Endothelial cell of umbilical vein (primary cell): ENCODE measurements around the gene DLG5. TPM values are rescaled to one million over a fixed set of nuclear protein-coding genes. Genes with fewer than 3 reads are reported as not detected.

ENCODE experiments used
- BruUV-seq: library from RNA; stranded (reverse); fragments of 400-500 nt; replicated peaks from 2 replicates; lab custom pipeline; 2021; lab: Mats Ljungman, UMichigan
- CTCF ChIA-PET: fragments of 300-600, 350-600 bp; sonication (Branson Sonifier 250); formaldehyde crosslinking; loops from one replicate; lab custom pipeline; 2021; ENCODE audit warnings: antibody characterized with exemption, inconsistent platforms; lab: Charles Lee
- POLR2A ChIA-PET: fragments of 300-600, 350-600 bp; sonication (Branson Sonifier 250); formaldehyde crosslinking; loops from one replicate; lab custom pipeline; 2021; ENCODE audit warnings: antibody characterized with exemption, inconsistent platforms; lab: Charles Lee
- DNase-seq: peaks from one replicate; pipeline ENCODE4 v3.0.0-alpha.2; 2011; ENCODE audit warnings: low read depth, low spot score
- FAIRE-seq: peaks from 2 replicates; lab custom pipeline; 2011; peaks lifted over from hg19 to GRCh38; lab: Jason Lieb, UNC
- H2AFZ ChIP-seq: 2 replicates; pipeline ENCODE4 v1.6.0; 2012; ENCODE audit warnings: low read depth, low read length, control low read depth, inconsistent platforms
- H3K27ac ChIP-seq: 2 replicates; pipeline ENCODE4 v1.5.1; 2011; ENCODE audit warnings: low read depth, mild to moderate bottlenecking, control low read depth, low read length, moderate library complexity; ENCODE audit not compliant: insufficient read depth
- H3K27me3 ChIP-seq, 2 experiments: 2 replicates each; pipeline versions ENCODE4 v1.6.0 to v1.6.1; 2011; ENCODE audit warnings: low read length in 2 of 2, mixed read lengths in 1 of 2; ENCODE audit not compliant: control insufficient read depth in 2 of 2, insufficient read depth in 2 of 2
- H3K36me3 ChIP-seq, 2 experiments: 2 replicates in 1 of 2; 3 replicates in 1 of 2; pipeline ENCODE4 v1.5.1; 2011; ENCODE audit warnings: low read length in 2 of 2, mild to moderate bottlenecking in 1 of 2, moderate library complexity in 1 of 2; ENCODE audit not compliant: control insufficient read depth in 2 of 2, insufficient read depth in 2 of 2; ENCODE audit errors: extremely low read depth in 1 of 2
- H3K4me1 ChIP-seq: 3 replicates; pipeline ENCODE4 v1.5.1; 2011; ENCODE audit warnings: mild to moderate bottlenecking, low read length; ENCODE audit not compliant: control insufficient read depth, insufficient read depth; ENCODE audit errors: extremely low read depth
- H3K4me2 ChIP-seq: 2 replicates; pipeline ENCODE4 v1.6.1; 2011; ENCODE audit warnings: low read length, control low read depth, mixed read lengths; ENCODE audit not compliant: insufficient read depth
- H3K4me3 ChIP-seq, 3 experiments: fragments of 200-600 bp in 1 of 3; sonication (generic), shearing (Covaris generic) in 1 of 3; replicated peaks in 1 of 3; 2 replicates each; pipeline ENCODE4 v1.5.1; 2011 to 2016; ENCODE audit warnings: control low read depth in 3 of 3, low read length in 3 of 3, mild to moderate bottlenecking in 2 of 3, inconsistent platforms in 1 of 3, low read depth in 1 of 3, moderate library complexity in 1 of 3; ENCODE audit not compliant: insufficient read depth in 1 of 3
- H3K79me2 ChIP-seq: 2 replicates; pipeline ENCODE4 v1.6.0; 2012; ENCODE audit warnings: low read length, inconsistent platforms; ENCODE audit not compliant: control insufficient read depth, insufficient read depth
- H3K9ac ChIP-seq: replicated peaks from 2 replicates; pipeline ENCODE3; 2011; ENCODE audit warnings: low read length, control low read depth; ENCODE audit not compliant: insufficient read depth; ENCODE audit errors: extremely low read depth
- H3K9me1 ChIP-seq: replicated peaks from 3 replicates; pipeline ENCODE4 v1.6.0; 2011; ENCODE audit warnings: mild to moderate bottlenecking, low read length; ENCODE audit not compliant: control insufficient read depth, insufficient read depth; ENCODE audit errors: extremely low read depth
- H3K9me3 ChIP-seq: replicated peaks from 2 replicates; pipeline ENCODE4 v1.5.1; 2012; ENCODE audit warnings: low read length, inconsistent platforms; ENCODE audit not compliant: control insufficient read depth, insufficient read depth
- H4K20me1 ChIP-seq: replicated peaks from 2 replicates; pipeline ENCODE3; 2011; ENCODE audit warnings: mild to moderate bottlenecking, low read length; ENCODE audit not compliant: control insufficient read depth, insufficient read depth; ENCODE audit errors: extremely low read depth
- EZH2 ChIP-seq: IDR thresholded peaks from 2 replicates; pipeline ENCODE4 v1.6.1; 2012; ENCODE audit warnings: borderline replicate concordance, low read depth, mild to moderate bottlenecking, moderate library complexity, low read length, inconsistent platforms; ENCODE audit not compliant: severe bottlenecking
- FOS ChIP-seq: IDR thresholded peaks from 2 replicates; pipeline ENCODE4 v1.6.1; 2011; ENCODE audit warnings: mild to moderate bottlenecking, low read length, moderate library complexity, borderline replicate concordance; ENCODE audit not compliant: insufficient read depth
- GATA2 ChIP-seq: IDR thresholded peaks from 2 replicates; pipeline ENCODE4 v1.7.0; 2011; ENCODE audit warnings: low read depth, mild to moderate bottlenecking, moderate library complexity, mixed read lengths, low read length; ENCODE audit not compliant: insufficient read length, insufficient read depth
- JUN ChIP-seq: IDR thresholded peaks from 2 replicates; pipeline ENCODE4 v1.6.1; 2011; ENCODE audit warnings: borderline replicate concordance, low read depth; ENCODE audit not compliant: insufficient read length, insufficient read depth
- MYC ChIP-seq: IDR thresholded peaks from one replicate; pipeline ENCODE4 v1.6.1; 2011; ENCODE audit warnings: mild to moderate bottlenecking, low read depth, low read length
- POLR2A ChIP-seq: IDR thresholded peaks from 2 replicates; pipeline ENCODE4 v1.6.1; 2012; ENCODE audit warnings: low read depth, mild to moderate bottlenecking, control low read depth, low read length
- POLR2AphosphoS5 ChIP-seq: IDR thresholded peaks from 2 replicates; pipeline ENCODE4 v1.6.1; 2012; ENCODE audit warnings: low read depth, mild to moderate bottlenecking, control low read depth, low read length, moderate library complexity; ENCODE audit not compliant: insufficient read depth
- dilution Hi-C: fragments of 300-500 bp; cut with MboI; formaldehyde crosslinking; loops from one replicate; pipeline ENCODE4 v1.15.0; 2019; ENCODE audit warnings: low sequenced_read_pairs; ENCODE audit not compliant: extremely low pct_ligation_motif_present
- intact Hi-C: fragments of 100-400 bp; cut with micrococcal nuclease; formaldehyde crosslinking; loops from one replicate; pipeline ENCODE4 v1.10.0; 2022
- polyA plus RNA-seq, 4 experiments: library from polyadenylated mRNA; depleted of rRNA in 3 of 4; stranded (reverse) in 3 of 4; unstranded in 1 of 4; fragments of >200 nt; gene quantifications; 2 replicates each; pipeline versions ENCODE4 v1.2.1 to v1.2.3, GENCODE V29; 2011 to 2012; ENCODE audit warnings: missing spikeins in 1 of 4
- total RNA-seq: library from RNA; stranded (reverse); gene quantifications from 2 replicates; pipeline ENCODE4 v1.2.3, GENCODE V29; 2021
- TF ChIP-seq, protein P1 (sequence below), 2 donors: IDR thresholded peaks; 1 replicate in 1 of 2; 2 replicates in 1 of 2; pipeline ENCODE4 v1.5.1; 2011; ENCODE audit warnings: low read length in 2 of 2, mild to moderate bottlenecking in 2 of 2, moderate library complexity in 2 of 2, control low read depth in 1 of 2, inconsistent platforms in 1 of 2, low read depth in 1 of 2; ENCODE audit not compliant: insufficient read depth in 1 of 2; ENCODE audit errors: extremely low read depth in 1 of 2
- TF ChIP-seq, protein P2 (sequence below): IDR thresholded peaks from 2 replicates; pipeline ENCODE4 v1.6.1; 2011; ENCODE audit not compliant: insufficient read depth, insufficient read length

The DLG5 gene
- total and polyA plus RNA-seq, 2 donors (not counting 3 experiments of a cell fraction or from before 2014, with no cell fraction given): 12.3 to 24.9 TPM

DNA sequence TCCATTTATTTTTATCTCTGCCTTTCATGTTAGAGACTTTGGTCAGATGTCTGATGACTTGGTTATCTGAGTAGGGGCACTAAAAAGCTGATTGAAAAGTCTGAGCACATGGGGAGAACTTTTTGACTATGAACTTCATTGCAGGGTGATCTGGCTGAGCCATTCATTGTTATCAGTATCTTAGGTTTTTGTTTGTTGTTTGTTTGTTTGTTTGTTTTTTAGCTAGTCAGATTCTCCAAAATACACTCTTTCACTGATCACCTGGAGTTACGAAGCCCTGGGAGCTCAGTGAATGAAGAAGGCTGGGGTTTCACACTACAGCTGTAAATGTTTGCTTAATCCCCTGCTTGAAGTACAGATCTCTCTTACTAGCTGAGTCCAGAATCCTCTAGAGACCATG is 28.6 kb upstream of the DLG5 start:
- no peaks in the 10 kb centered on the region for H3K9me3 ChIP-seq
- no peaks in the 10 kb centered on the region for H3K36me3 ChIP-seq
- no peak overlapping the region for H2AFZ ChIP-seq
- DNase-seq (no peak), FAIRE-seq (no peak)
- H3K27me3 ChIP-seq: peaks cover 2% of the 10 kb centered on the region in 2 experiments
- H4K20me1 ChIP-seq: no peaks in the 10 kb centered on the region
- TF ChIP-seq FOS (no peak), POLR2A (no peak), JUN (no peak), POLR2AphosphoS5 (no peak), MYC (no peak), GATA2 (no peak), EZH2 (no peak)
- TF ChIP-seq, protein P1, sequence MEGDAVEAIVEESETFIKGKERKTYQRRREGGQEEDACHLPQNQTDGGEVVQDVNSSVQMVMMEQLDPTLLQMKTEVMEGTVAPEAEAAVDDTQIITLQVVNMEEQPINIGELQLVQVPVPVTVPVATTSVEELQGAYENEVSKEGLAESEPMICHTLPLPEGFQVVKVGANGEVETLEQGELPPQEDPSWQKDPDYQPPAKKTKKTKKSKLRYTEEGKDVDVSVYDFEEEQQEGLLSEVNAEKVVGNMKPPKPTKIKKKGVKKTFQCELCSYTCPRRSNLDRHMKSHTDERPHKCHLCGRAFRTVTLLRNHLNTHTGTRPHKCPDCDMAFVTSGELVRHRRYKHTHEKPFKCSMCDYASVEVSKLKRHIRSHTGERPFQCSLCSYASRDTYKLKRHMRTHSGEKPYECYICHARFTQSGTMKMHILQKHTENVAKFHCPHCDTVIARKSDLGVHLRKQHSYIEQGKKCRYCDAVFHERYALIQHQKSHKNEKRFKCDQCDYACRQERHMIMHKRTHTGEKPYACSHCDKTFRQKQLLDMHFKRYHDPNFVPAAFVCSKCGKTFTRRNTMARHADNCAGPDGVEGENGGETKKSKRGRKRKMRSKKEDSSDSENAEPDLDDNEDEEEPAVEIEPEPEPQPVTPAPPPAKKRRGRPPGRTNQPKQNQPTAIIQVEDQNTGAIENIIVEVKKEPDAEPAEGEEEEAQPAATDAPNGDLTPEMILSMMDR (IDR thresholded peaks at IDR 0.05; ENCODE audit: extremely low read depth in 1 of 2, insufficient read depth in 1 of 2, low read depth in 1 of 2, low read length in 2 of 2): no peak
- TF ChIP-seq, protein P2, sequence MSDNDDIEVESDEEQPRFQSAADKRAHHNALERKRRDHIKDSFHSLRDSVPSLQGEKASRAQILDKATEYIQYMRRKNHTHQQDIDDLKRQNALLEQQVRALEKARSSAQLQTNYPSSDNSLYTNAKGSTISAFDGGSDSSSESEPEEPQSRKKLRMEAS: no peak
- intact Hi-C loops: no loop called here
- CTCF ChIA-PET: interaction anchor here (1.2 to 3.1 kb wide), 3 partner anchors 16 to 108 kb away, joined by 4 to 10 read pairs (median 5); no protein-coding TSS in a partner anchor
- no peaks in the 10 kb centered on the region for H3K79me2 ChIP-seq
- POLR2A ChIA-PET: no interaction called here
- no peak overlapping the region for H3K9ac ChIP-seq
- no peaks in the 10 kb centered on the region for H3K9me1 ChIP-seq
- BruUV-seq: no TSS peak
- H3K4me1 ChIP-seq: no peaks in the 10 kb centered on the region
- H3K4me2 ChIP-seq: no peak overlapping the region
- H3K27ac ChIP-seq: no peak overlapping the region
- no peak overlapping the region for H3K4me3 ChIP-seq
- dilution Hi-C loops: no loop called here
